GM12891 (cell line): Measurements from ENCODE around the gene MARCO.

Experiments used
- POLR2A ChIP-seq: IDR thresholded peaks from 2 replicates; pipeline ENCODE4 v1.6.1; 2011; ENCODE audit warnings: low read depth, low read length, control low read depth
- POLR2AphosphoS5 ChIP-seq: IDR thresholded peaks from 2 replicates; pipeline ENCODE4 v1.6.1; 2011; ENCODE audit warnings: low read depth, low read length, control low read depth
- POU2F2 ChIP-seq: IDR thresholded peaks from 2 replicates; pipeline ENCODE4 v1.6.1; 2011; ENCODE audit warnings: low read depth, mild to moderate bottlenecking, control low read depth, low read length, moderate library complexity
- TAF1 ChIP-seq: IDR thresholded peaks from 2 replicates; pipeline ENCODE4 v1.6.1; 2011; ENCODE audit warnings: low read depth, low read length, control low read depth

DNA sequence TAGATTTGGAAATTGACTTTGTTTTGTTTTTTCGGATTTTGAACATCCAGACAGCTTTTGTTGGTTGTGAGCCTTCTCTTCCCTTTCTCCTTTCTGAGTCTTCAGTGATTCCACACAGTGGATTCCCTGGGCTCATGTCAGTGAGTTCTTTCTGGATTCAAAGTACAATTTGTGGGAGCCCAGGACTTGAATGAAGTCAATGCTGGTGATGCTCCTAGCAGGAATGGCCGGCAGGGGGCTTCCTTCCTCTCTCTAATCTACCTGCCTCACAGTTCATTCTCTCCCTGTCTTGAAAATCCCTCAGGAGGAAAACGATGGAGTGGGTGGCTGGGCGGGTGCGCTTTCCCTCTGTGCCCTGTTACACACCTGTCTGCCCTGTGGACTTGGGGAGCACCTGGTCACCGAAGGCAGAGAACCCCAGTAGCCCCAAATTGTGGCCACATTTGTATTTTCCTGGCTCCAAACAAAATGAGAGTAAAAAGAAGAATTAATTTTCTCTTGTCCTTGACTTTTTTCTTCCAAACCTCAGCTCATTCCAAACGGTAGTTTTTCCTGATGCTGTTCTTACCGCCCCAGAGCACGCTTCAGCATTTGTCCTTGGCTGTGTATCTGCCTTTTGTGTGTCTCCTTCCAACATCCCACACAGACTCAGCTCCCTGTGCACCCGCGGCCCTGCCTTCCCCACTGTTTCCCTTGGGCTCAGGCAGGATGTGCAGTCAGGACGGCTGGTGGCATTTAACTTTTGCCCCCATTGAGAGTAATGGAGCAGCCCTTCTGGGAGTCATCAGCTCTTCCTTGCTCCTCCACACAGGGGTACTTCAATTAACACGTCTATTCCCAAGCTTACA lies 86.6 kb downstream of the MARCO start:
- TF ChIP-seq POLR2AphosphoS5, result no peak
- TF ChIP-seq TAF1, result no peak
- TF ChIP-seq POLR2A, result no peak
- TF ChIP-seq POU2F2, result no peak
